Measurements from ENCODE around the gene NPEPL1.

NPEPL1 gene

GRCh38 chr20:58702859-58703648, 10.5 kb downstream of the NPEPL1 start:
- DNase-seq = no peak

- no peak for DNase-seq
These were observed 11.3 kb downstream of the NPEPL1 start for GRCh38 chr20:58703765-58704371.

- DNase-seq = no peak
These were observed 12.8 kb downstream of the NPEPL1 start for GRCh38 chr20:58705208-58705926.

- no peak for DNase-seq
These were observed 13.7 kb downstream of the NPEPL1 start for GRCh38 chr20:58706150-58706892.

GRCh38 chr20:58706975-58707681, 14.5 kb downstream of the NPEPL1 start:
- no peak for DNase-seq

GRCh38 chr20:58707770-58708169, 15.2 kb downstream of the NPEPL1 start:
- DNase-seq = no peak

GRCh38 chr20:58708246-58708931, 15.8 kb downstream of the NPEPL1 start:
- no peak for DNase-seq

GRCh38 chr20:58709013-58709702, 16.6 kb downstream of the NPEPL1 start:
- no peak for DNase-seq

GRCh38 chr20:58709703-58710039, 17.1 kb downstream of the NPEPL1 start:
- DNase-seq = no peak

- no peak for DNase-seq
These were observed 18.1 kb downstream of the NPEPL1 start for GRCh38 chr20:58710481-58711265.

GRCh38 chr20:58711266-58712051, 18.9 kb downstream of the NPEPL1 start:
- DNase-seq = no peak

- no peak for DNase-seq
These were observed 19.7 kb downstream of the NPEPL1 start for GRCh38 chr20:58712151-58712791.

- DNase-seq = no peak
These were observed 20.5 kb downstream of the NPEPL1 start for GRCh38 chr20:58712806-58713731.

- DNase-seq = no peak
These were observed 21.3 kb downstream of the NPEPL1 start for GRCh38 chr20:58713801-58714339.

GRCh38 chr20:58714340-58714922, 21.8 kb downstream of the NPEPL1 start:
- no peak for DNase-seq

GRCh38 chr20:58714923-58715351, 22.3 kb downstream of the NPEPL1 start:
- DNase-seq = no peak

GRCh38 chr20:58715391-58715800, 22.8 kb downstream of the NPEPL1 start:
- no peak for DNase-seq
